ENCODE results near the gene CD83. TPM values are rescaled to one million over a fixed set of nuclear protein-coding genes. Genes with fewer than 3 reads are reported as not detected.

Gene CD83
- polyA plus RNA-seq, 3 donors, result 74.5 to 326 (median 84.7) TPM

DNA sequence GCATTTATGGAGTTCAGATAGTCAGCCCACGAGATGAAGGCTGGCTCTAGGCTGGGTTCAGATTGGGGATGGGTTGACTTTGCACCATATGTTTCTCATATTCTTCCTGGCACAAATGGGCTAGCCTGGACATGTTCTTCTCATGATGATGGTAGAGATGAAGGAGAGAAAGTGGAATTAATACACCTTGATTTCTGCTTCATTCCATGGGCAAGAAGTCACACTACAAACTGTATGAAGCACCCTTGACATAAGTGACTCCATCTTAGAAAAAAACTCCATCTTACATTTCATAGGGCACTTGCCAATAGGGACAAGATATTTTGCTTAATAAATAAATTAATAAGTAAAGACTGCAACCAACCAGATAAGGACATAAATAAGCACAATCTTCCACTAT is 12.0 kb upstream of the CD83 start:
- H3K36me3 Mint-ChIP-seq, result peaks cover 0 to 7% of the 10 kb centered on the region in 2 donors
- Histone ChIP-seq H2AFZ (ENCODE audit: insufficient read depth, low read depth, low read length, poor library complexity, severe bottlenecking) (no peak overlapping the region), H3K4me2 (replicated peaks; ENCODE audit: extremely low read depth, low read length, poor library complexity, severe bottlenecking) (no peak overlapping the region), H3K27ac (ENCODE audit: low read depth in 1 of 2, low read length in 2 of 2) (no peak overlapping the region), H4K20me1 (ENCODE audit: insufficient read depth, low read length) (no peaks in the 10 kb centered on the region), H3K36me3 (replicated peaks in 1 of 2; ENCODE audit: control insufficient read depth in 1 of 2, insufficient read depth in 2 of 2, low read length in 2 of 2) (no peaks in the 10 kb centered on the region), H3K4me3 (replicated peaks in 1 of 3; ENCODE audit: low read depth in 2 of 3, low read length in 3 of 3) (no peak overlapping the region), H3K9ac (ENCODE audit: insufficient read depth, low read length, poor library complexity, severe bottlenecking) (no peak overlapping the region), H3K27me3 (ENCODE audit: control insufficient read depth in 2 of 2, insufficient read depth in 2 of 2, low read length in 2 of 2) (no peaks in the 10 kb centered on the region), H3K9me3 (replicated peaks in 1 of 2; ENCODE audit: control insufficient read depth in 1 of 2, insufficient read depth in 1 of 2, low read length in 2 of 2) (peaks cover 8 to 12% of the 10 kb centered on the region in 2 donors), H3K79me2 (ENCODE audit: insufficient read depth, low read length) (no peaks in the 10 kb centered on the region), H3K4me1 (ENCODE audit: control insufficient read depth in 1 of 2, insufficient read depth in 2 of 2, low read length in 2 of 2) (peaks cover 30 to 31% of the 10 kb centered on the region in 2 donors)
- H3K9me3 Mint-ChIP-seq, result peaks cover 7 to 19% (median 15%) of the 10 kb centered on the region in 7 donors
- no peak overlapping the region for H3K4me3 Mint-ChIP-seq
- TF ChIP-seq, protein P1, sequence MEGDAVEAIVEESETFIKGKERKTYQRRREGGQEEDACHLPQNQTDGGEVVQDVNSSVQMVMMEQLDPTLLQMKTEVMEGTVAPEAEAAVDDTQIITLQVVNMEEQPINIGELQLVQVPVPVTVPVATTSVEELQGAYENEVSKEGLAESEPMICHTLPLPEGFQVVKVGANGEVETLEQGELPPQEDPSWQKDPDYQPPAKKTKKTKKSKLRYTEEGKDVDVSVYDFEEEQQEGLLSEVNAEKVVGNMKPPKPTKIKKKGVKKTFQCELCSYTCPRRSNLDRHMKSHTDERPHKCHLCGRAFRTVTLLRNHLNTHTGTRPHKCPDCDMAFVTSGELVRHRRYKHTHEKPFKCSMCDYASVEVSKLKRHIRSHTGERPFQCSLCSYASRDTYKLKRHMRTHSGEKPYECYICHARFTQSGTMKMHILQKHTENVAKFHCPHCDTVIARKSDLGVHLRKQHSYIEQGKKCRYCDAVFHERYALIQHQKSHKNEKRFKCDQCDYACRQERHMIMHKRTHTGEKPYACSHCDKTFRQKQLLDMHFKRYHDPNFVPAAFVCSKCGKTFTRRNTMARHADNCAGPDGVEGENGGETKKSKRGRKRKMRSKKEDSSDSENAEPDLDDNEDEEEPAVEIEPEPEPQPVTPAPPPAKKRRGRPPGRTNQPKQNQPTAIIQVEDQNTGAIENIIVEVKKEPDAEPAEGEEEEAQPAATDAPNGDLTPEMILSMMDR (IDR thresholded peaks at IDR 0.05), result no peak
- no peak overlapping the region for H3K27ac Mint-ChIP-seq
- peaks cover 32% of the 10 kb centered on the region for H3K4me1 Mint-ChIP-seq
- 83% methylated on average over 1 of the region's 1 CpG for WGBS (ENCODE audit: insufficient coverage)
- no peak for DNase-seq
- H3K27me3 Mint-ChIP-seq (ENCODE audit: low read depth in 3 of 3), result peaks cover 0 to 11% (median 4%) of the 10 kb centered on the region in 3 donors
- intact Hi-C loops (cut with micrococcal nuclease), result no loop called here

DNA sequence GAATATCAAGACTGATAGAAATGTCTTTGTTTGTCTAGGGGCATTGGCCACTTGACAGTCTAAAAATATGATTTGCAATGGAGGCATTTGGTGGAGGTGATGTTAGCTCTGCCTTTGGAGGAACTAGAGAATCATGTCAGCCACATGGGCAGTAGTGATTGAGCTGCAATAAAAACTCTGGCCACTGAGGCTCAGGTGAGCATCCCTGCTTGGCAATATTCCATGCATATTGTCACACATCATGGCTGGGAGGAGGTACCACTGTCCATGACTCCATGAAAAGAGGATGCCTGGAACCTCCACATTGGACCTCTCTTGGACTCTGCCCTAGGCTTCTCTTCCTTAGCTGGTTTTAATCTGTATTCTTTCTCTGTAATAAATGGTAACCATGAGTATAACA is 10.6 kb upstream of the CD83 start:
- Histone ChIP-seq H2AFZ (ENCODE audit: insufficient read depth, low read depth, low read length, poor library complexity, severe bottlenecking) (no peak overlapping the region), H3K9me3 (replicated peaks in 1 of 2; ENCODE audit: control insufficient read depth in 1 of 2, insufficient read depth in 1 of 2, low read length in 2 of 2) (peaks cover 8 to 12% of the 10 kb centered on the region in 2 donors), H3K36me3 (replicated peaks in 1 of 2; ENCODE audit: control insufficient read depth in 1 of 2, insufficient read depth in 2 of 2, low read length in 2 of 2) (no peaks in the 10 kb centered on the region), H3K4me1 (ENCODE audit: control insufficient read depth in 1 of 2, insufficient read depth in 2 of 2, low read length in 2 of 2) (peaks cover 26% of the 10 kb centered on the region in 2 donors), H3K4me3 (replicated peaks in 1 of 3; ENCODE audit: low read depth in 2 of 3, low read length in 3 of 3) (no peak overlapping the region), H3K9ac (ENCODE audit: insufficient read depth, low read length, poor library complexity, severe bottlenecking) (no peak overlapping the region), H3K4me2 (replicated peaks; ENCODE audit: extremely low read depth, low read length, poor library complexity, severe bottlenecking) (no peak overlapping the region), H4K20me1 (ENCODE audit: insufficient read depth, low read length) (no peaks in the 10 kb centered on the region), H3K27me3 (ENCODE audit: control insufficient read depth in 2 of 2, insufficient read depth in 2 of 2, low read length in 2 of 2) (no peaks in the 10 kb centered on the region), H3K79me2 (ENCODE audit: insufficient read depth, low read length) (no peaks in the 10 kb centered on the region), H3K27ac (ENCODE audit: low read depth in 1 of 2, low read length in 2 of 2) (no peak overlapping the region)
- Mint-ChIP-seq H3K9me3 (peaks cover 7 to 19% (median 15%) of the 10 kb centered on the region in 7 donors), H3K27ac (no peak overlapping the region), H3K4me3 (no peak overlapping the region), H3K27me3 (ENCODE audit: low read depth in 3 of 3) (peaks cover 0 to 10% (median 4%) of the 10 kb centered on the region in 3 donors), H3K36me3 (peaks cover 0 to 6% of the 10 kb centered on the region in 2 donors), H3K4me1 (peaks cover 27% of the 10 kb centered on the region)
- no peak for DNase-seq
- TF ChIP-seq, protein P1 (IDR thresholded peaks at IDR 0.05), result no peak
- intact Hi-C loops (cut with micrococcal nuclease), result no loop called here
